A172 (cell line): ENCODE measurements around the gene SLC19A3. TPM values are rescaled to one million over a fixed set of nuclear protein-coding genes. Genes with fewer than 3 reads are reported as not detected.
"Not testable (repeated sequence)": the region's sequence is repeated elsewhere in the genome, so short reads cannot be mapped to it uniquely, and the experiment has no call there.

ENCODE experiments used
- DNase-seq: peaks from one replicate; pipeline ENCODE4 v3.0.0-alpha.2; 2015; ENCODE audit warnings: low spot score
- total RNA-seq: library from RNA; depleted of rRNA; stranded (reverse); fragments of >200 nt; shearing (Covaris generic); gene quantifications from 2 replicates; pipeline ENCODE4 v1.2.3, GENCODE V29; 2014; rRNA removed

SLC19A3 gene
- total RNA-seq = 0.07 and 0.10 TPM in 2 replicates

DNA sequence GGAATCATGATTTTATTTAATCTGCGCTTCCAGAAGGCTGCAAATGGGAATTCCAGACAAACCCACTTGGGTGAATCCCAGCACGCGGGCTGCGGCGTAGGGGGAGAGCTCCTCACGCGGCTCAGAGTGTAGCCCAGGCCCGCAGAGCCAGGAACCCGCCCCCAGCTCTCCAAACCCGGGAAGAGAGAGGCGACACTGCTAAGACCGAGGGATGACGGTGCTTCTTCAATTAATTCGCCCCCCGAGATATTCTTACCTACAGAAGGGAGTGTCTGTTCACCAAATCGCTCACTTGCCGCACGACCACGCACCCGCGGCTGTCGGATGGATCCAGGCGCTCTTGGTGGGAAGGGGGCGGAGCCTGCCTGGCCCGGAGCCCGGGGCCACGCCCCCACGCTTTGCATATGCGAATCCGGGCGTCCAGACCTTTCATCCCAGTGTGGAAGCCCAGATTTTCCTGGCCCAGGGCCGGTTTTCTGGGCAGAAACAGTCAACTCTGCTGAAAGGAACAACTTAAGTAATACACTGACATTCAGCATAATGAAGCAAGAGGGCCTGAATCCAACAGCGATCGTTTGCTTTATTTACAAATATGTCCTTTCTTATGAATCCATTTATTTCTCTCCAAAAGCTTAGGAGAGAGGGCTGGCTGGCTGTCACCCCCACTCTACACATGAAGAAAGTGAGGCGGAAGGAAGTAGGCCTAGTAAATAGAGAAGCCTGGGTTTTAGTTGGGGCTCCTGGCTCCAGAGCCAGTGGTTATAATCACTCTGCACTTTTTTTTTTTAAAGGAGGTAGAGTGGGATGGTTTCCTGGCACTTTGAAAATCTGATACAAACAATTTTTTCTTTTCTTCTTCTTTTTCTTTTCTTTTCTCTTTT is at the start of gene SLC19A3:
TSS of gene SLC19A3 (minus strand) at position 342 of the 881 bp plus-strand sequence. CDS start 15,710 bp downstream, outside the sequence.
- peak; percentile 59 for DNase-seq

DNA sequence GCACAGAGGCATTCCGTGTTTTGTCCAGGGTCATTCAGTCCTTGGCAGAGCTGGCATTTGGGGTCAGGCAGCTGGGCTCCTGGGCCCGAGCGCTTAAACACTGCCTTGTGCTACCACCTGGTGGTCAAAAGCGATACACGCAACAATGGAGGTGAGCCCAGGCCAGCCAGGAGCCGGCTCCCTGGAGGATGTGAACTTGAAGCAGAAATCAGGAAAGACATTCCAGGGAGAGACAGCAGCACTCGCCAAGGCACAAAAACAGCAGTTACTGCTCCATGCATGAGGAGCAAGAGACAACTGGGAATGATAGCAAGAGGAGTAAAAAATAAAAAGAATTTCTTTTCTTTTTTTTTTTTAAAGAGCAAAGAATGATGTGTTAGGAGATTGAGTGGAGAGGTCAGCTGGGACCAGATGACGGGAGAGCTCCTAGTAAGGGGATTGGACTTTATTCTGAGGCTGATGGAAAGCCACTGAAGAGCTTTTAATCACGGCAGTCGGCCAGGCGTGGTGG is 48.6 kb upstream of the SLC19A3 start:
- DNase-seq = peak; percentile 72

DNA sequence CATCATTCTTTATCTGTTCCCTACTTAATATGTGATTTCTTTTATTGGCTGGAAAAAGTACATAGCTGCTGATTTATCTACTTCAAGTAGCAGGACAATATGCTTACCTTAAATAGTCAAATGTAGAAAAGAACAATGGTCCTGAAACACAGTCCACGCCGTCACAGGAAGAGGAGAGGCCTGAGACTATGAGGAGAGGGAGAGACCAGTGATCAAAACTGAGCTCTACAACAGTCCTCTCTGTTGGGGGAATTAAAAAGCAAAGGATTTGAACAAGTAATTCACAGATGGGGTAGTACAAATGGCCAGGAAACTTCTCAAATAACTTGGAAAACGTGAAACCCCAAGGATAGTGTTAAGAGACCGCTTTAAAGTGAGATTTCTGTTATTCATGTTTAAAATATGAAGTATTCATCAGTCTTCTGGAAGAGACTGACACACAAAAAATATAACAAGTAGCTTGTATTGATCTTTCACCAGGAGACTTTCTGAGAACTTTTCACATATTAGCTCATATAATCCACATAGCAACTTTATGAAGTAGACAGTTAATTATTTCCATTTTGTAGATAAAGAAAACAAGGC is 48.1 kb upstream of the SLC19A3 start:
- DNase-seq = no peak

DNA sequence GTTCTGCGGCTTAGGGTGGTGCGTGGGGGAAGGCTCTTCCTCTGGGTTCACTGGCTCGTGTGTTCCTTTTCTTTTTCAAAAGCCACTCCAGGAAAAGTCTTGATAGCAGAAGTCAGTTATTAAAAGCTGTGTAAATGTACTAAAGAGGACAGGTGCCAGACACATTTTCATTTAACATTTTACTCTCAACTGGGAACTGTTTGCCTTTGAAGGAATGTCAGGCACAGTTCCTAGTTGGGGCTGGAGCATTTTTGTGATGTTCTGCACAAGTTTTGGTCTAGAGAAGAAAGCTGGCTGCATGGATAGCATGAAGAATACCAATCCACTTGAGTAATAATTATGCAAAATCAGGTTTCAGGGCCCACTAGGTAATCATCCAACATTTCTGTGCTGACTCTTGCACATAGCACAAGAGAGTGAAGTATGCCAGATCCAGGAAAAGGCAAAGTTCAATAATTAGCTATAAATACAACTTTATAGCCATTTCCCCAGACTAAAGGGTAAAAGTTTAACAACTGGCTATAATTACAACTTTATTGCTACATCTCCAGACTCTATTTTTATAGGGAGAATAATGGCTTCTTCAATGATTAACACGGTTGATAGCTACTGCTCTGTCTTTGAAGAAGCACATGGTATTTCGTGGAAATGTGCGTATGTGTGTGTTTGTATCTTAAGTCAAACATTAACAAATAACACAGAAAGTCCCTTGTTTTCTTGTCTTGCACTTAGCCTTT is 44.1 kb upstream of the SLC19A3 start:
- DNase-seq = no peak

DNA sequence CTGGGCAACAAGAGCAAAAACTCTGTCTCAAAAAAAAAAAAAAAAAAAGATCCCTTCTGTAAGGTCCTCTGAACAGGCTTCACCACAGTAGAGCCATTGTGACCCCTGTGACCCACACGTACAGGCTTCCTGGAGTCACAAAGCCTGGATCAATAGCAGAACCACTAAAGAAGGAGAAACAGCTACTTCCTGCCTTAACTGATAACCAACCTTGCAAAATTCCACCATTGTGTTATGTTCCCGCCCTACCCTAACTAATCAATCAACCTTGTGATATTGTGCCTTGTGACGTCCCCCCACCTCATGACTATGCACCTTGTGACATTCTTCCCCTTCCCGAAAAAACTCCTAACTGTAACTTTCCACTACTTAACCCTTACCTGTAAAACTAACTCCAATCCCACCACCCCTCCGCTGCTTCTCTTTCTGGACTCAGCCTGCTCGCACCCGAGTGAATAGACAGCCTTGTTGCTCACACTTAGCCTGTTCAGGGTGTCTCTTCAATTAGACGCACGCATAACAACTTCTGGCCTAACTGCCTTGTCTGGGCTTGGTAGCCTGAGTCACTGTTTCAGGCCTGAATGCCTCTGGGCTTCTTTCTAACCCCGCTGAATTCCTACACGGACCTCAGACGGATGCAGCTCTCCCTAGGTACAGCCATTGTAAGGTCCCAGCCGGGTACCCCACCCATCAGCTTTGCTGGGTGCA is 41.7 kb upstream of the SLC19A3 start:
- no peak for DNase-seq

DNA sequence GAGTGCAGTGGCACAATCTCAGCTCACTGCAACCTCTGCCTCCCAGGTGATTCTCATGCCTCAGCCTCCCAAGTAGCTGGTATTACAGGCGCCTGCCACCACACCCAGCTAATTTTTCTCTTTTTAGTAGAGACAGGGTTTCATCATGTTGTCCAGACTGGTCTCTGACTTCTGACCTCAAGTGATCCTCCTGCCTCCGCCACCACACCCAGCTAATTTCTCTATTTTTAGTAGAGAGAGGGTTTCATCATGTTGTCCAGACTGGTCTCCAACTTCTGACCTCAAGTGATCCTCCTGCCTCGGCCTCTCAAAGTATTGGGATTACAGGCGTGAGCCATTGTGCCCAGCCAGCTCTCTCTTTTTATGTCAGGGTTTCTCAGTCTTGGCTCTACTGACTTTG is 38.4 kb upstream of the SLC19A3 start:
- not testable (repeated sequence) for DNase-seq

DNA sequence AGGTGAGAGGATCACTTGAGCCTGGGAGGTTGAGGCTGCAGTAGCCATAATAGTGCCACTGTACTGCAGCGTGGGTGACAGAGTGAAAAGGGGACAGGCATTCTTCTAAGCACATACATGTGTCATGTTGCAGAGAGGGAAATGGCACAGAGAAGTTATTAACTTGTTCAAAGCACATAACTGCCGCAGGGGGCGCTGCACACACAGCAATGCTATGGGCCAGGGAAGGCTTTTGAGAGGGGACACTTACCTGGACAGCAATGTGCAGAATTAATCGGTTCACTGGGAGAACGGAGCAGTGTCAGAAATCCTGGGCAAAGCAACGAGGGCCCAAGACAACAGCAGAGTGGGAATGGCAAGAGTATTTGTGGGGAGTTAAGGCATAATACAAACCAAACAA is 30.3 kb upstream of the SLC19A3 start:
- no peak for DNase-seq

DNA sequence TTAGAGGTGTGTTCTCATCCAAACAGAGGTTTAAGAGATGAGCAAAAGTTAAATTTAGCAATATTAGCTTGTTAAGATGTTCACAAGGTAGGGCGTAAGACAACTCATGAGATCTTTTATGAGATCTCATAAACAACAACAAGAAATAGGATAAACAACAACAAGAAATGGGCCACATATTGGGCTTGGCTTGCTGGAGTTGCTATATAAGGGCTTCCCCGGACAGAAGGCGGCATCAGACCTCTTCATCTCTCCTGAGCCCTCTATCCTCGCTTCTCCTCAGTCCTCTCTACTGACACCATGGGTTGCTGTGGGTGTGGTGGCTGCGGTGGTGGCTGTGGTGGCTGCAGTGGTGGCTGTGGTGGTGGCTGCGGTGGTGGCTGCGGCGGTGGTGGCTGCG is 27.8 kb upstream of the SLC19A3 start, which contains the start of gene SCYGR8:
TSS of gene SCYGR8 (plus strand) at position 301 of the 400 bp plus-strand sequence. CDS start at position 301, 0 bp downstream.
- DNase-seq = no peak

DNA sequence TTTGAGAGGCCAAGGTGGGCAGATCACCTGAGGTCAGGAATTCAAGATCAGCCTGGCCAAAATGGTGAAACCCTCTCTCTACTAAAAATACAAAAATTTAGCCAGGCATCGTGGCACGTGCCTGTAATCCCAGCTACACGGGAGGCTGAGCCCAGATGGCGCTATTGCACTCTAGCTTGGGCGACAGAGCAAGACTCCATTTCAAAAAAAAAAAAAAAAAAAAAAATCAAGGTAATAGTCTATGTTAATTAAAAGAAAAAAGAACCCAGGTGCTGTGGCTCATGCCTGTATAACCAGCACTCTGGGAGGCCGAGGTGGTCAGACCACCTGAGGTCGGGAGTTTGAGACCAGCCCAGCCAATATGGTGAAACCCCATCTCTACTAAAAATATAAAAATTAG is 22.9 kb upstream of the SLC19A3 start:
- not testable (repeated sequence) for DNase-seq

DNA sequence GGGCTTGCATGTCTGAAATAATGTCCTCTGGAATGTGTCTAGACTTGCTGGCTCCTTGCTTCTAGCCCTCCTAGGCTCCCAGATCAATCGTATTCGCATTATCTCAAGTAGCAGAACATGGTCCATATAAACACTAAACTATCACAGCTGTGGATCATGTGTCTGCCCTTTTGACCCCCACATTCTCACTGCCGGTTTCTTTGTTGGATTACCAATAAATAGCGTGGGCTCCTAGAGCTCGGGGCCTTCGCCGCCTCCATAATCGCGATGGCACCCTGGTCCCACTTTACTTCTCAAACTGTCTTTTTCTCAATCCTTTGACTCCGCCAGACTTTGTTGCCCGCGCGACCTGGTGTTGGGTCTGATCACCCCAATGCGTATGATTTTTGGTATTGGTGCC is 21.5 kb upstream of the SLC19A3 start:
- no peak for DNase-seq

DNA sequence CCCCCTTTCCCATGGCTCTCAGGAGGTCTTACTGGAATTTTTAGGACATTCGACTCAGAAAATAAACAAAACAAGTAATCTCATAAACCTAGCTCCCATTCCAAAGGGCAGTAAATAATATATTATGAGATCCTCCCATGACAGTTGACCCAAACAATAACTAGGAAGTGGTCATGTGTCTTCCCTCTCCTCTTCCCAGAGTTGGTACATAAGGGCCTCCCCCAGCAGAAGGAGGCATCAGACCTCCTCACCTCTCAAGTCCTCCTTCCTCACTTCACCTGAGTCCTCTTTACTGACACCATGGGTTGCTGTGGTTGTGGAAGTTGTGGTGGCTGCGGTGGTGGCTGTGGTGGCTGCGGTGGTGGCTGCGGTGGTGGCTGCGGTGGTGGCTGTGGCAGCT is 10.2 kb upstream of the SLC19A3 start, which contains the start of gene SCYGR7:
TSS of gene SCYGR7 (plus strand) at position 301 of the 400 bp plus-strand sequence. CDS start at position 301, 0 bp downstream.
- no peak for DNase-seq

DNA sequence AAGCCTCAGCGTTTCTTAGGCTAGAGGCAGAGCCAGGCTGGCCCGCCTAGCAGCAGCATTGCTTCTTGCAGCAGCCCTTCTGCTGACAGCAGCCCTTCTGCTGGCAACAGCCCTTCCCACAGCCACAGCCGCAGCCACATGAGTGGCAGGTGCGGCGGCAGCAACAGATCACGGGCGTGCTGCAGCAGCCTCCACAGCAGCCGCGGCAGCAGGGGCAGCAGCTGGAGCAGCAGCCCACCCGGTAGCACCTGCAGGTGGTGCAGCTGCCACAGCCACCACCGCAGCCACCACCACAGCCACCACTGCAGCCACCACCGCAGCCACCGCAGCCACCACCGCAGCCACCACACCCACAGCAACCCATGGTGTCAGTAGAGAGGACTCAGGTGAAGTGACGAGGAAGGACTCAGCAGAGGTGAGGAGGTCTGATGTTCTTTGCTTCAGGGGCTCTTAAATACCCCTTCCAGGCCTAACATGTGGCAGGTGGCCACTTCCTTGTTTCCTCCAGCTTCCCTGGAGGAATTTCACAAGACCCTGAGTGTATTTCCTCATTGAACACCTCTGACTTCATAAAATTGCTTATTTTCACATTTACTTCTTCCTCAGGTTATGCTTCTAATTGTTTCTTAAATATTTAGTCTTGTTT is 6.7 kb upstream of the SLC19A3 start, which contains the start of gene SCYGR6:
TSS of gene SCYGR6 (minus strand) at position 364 of the 646 bp plus-strand sequence. CDS start at position 364, 0 bp downstream.
- DNase-seq = no peak

DNA sequence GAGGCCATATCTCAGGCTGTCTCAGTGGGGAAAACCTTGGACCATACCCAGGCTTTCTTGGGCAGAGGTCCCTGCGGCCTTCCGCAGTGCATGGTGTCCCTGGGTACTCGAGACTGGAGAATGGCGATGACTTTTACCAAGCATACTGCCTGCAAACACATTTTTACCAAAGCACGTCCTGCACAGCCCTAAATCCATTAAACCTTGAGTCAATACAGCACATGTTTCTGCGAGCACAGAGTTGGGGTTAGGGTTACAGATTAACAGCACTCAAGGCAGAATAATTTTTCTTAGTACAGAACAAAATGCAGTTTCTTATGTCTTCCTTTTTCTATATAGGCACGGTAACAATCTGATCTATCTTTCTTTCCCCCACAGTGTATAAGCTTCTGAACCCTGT is 5.0 kb upstream of the SLC19A3 start:
- DNase-seq = not testable (repeated sequence)

DNA sequence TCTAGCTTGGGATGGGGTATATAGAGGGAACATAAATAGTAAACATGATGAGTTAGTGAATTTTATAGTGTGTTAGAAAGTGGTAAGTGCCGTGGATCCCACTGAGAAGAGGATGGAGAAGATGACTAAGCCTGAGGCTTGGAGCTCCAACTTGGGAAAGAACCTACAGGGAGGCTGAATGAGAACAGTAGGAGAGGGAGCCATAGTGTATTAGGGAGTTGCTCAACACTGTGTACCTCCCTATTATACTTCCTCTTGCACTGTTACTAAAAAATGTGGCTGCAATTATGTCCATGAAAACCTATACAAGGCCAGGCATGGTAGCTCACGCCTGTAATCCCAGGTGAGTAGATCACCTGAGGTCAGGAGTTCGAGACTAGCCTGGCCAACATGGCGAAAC is 2.9 kb upstream of the SLC19A3 start:
- no peak for DNase-seq

DNA sequence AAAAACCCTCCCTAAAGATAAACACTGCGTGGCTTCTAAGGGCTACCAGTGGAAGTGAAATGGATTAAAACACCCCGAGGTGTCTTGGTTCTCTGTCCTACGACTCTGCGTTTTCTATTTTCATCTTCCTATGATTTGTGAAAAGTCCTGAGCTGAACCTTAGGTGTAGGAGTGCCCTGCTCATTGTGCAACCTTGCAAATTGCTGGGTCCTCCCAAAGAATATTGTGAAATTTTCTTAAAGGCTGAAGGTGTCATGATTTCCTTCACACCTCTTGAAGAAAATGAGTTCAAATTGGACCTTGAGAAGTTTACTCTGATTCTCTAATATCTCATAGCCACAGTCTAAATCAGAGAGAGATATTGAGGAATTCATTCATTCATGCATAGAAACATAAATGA is 1.8 kb upstream of the SLC19A3 start:
- DNase-seq = no peak

DNA sequence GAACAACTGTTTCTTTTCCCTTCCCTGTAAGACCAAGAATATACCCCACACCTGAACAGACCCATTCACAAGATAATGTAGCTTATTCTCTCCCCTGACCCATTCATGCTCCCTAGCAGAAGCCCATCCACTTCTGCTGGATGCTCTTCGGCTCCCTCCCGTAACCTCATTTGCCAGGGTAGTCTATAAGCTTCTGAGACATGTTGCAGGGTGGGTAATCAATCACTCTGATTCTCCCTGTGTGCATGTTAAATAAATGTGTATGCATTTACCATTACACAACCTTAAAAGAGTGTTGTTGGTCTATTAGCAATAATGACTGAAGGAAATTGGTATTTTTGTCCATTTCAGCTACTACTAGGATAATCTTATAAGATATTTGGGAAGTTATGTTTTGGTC is 1.3 kb downstream of the SLC19A3 start:
- no peak for DNase-seq

DNA sequence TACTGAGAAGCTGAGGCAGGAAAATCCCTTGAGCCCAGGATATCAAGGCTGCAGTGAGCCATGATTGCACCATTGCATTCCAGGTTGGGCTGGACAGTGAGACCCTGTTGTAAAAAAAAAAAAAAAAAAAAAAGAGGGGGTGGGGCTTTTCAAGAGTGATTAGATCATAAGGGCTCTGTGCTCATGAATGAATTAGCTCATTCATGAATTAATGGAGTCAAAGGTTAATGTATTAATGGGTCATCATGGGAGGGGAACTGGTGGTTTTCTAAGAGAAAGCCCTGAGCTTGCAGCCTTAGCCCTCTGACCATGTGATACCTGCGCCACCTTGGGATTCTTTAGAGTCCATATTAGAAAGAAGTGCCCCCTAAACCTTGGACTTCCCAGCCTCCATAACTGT is 4.5 kb downstream of the SLC19A3 start:
- DNase-seq = no peak

DNA sequence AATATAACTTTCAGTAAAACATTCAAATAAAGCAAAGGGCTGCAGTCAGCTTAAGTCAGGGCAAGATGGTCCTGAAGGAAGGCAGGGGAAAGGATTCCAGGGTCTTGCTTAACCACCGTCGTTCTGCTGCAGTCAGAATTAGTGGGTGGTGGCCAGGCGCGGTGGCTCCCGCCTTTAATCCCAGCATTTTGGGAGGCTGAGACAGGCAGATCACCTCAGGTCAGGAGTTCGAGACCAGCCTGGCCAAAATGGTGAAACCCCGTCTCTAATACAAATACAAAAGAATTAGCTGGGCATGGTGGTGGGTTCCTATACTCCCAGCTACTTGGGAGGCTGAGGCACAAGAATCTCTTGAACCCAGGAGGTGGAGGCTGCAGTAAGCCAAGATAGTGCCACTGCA is 6.8 kb downstream of the SLC19A3 start:
- no peak for DNase-seq

DNA sequence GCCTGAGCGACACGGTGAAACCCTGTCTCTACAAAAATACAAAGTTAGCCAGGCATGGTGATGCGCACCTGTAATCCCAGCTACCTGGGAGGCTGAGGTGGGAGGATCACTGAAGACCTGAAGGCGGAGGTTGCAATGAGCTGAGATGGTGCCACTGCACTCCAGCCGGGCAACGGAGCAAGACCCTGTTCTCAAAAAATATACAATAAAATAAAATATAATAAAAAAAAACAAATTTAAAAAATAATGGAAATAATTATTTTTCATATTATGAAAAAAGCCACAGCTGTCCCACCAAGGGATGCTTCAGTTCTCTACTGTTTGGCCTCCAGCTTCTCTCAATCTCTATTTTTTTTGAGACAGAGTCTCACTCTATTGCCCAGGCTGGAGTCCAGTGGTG is 10.4 kb downstream of the SLC19A3 start:
- no peak for DNase-seq

DNA sequence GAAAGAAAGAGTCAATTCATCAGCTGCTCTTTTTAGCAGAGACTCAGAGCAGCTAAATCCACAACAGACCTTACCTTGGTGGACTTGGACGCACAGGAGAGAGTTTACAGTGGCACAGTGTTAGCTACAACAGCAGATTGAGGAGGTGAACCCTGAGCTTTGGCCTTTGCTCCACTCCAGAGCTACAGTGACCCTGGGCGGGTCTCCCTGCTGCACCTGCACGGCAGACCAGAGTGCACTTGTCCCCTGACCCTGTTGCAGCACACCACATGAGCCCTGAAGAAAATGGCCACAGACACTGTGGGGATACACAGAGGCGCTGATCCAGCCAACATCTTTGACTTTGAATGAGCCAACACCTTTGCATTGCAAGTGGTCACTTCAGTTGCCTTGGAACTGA is 11.0 kb downstream of the SLC19A3 start:
- no peak for DNase-seq

DNA sequence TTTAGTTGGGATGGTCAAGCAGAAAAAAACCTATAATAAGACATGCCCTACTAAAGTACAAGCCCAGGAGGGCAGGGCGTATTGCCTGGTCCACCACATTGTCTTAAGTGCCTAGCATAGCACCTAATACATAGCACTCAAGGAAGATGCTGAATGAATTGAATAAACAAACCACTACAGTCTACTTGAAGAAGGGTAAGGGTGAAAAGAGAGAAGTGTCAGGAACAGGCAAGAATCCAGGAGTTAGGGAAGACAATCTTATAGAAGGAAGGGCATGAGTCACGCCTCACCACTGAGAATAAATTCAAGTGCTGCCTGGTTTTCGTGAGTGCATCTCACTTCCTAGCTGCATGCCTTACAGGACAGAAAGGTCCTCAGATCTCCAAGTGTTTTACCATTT is 13.9 kb downstream of the SLC19A3 start:
- peak; percentile 57 for DNase-seq
